Right atrium auricular region (tissue), 2 donors: ENCODE measurements around the gene SEMA4A. TPM values are rescaled to one million over a fixed set of nuclear protein-coding genes. Genes with fewer than 3 reads are reported as not detected.

ENCODE experiments used
- DNase-seq: peaks from one replicate; pipeline ENCODE4 v3.0.0-alpha.2; 2019; ENCODE audit warnings: low spot score
- H3K27ac ChIP-seq, 2 donors: fragments of 200-600 bp; sonication (generic); 1 replicate in 1 of 2; 2 replicates in 1 of 2; pipeline ENCODE4 v1.5.1; 2016 to 2019
- H3K27me3 ChIP-seq, 2 donors: fragments of 200-600 bp; sonication (generic); one replicate each; pipeline versions ENCODE4 v1.5.1 to v1.6.0; 2017 to 2019
- H3K36me3 ChIP-seq: fragments of 200-600 bp; sonication (generic); one replicate; pipeline ENCODE4 v1.5.1; 2016
- H3K4me1 ChIP-seq, 2 donors: fragments of 200-600 bp; sonication (generic); one replicate each; pipeline versions ENCODE4 v1.5.1 to v1.6.0; 2017 to 2019
- H3K4me3 ChIP-seq, 2 donors: fragments of 200-600 bp; sonication (generic); 1 replicate in 1 of 2; 2 replicates in 1 of 2; pipeline ENCODE4 v1.5.1; 2017 to 2019; ENCODE audit warnings: mild to moderate bottlenecking in 1 of 2, moderate library complexity in 1 of 2
- H3K9me3 ChIP-seq, 2 donors: fragments of 200-600 bp; sonication (generic); one replicate each; pipeline ENCODE4 v1.5.1; 2019
- CTCF ChIP-seq, 2 donors: fragments of 200-600 bp; sonication (generic); IDR thresholded peaks; one replicate each; pipeline ENCODE4 v1.5.1; 2019; ENCODE audit warnings: antibody characterized with exemption in 2 of 2
- total RNA-seq, 2 donors: library from RNA; depleted of rRNA; stranded (reverse); fragments of >200 nt; gene quantifications; one replicate each; pipeline ENCODE4 v1.1.0, GENCODE V29; 2016

Gene SEMA4A
- total RNA-seq, 2 donors from 2014 or later: 2.0 to 4.2 TPM

DNA sequence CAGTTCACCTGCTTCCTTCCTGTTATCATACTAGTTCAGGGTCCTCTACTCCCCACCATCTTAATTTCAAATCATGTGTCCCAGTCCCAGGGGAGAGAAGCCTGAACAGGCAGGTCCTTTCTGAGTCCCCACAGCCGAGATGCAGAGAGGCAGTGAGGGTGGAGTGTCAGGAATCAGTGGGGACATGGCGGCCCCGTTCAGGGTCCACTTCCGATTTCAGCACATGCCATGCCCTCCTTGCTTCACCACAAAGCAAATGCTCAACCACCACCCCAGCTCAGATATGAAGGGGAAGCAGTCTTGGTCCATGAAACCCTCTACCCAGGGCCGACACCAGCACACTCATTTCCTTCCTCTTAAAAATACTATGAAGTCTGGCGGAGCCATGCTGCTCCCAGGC lies 5.2 kb upstream of the SEMA4A start:
- Histone ChIP-seq H3K9me3 (no peaks in the 10 kb centered on the region), H3K27me3 (no peaks in the 10 kb centered on the region), H3K36me3 (no peaks in the 10 kb centered on the region), H3K4me3 (no peak overlapping the region), H3K27ac (no peak overlapping the region), H3K4me1 (peaks cover 0 to 22% of the 10 kb centered on the region in 2 donors)
- no peak for DNase-seq
- TF ChIP-seq CTCF (IDR thresholded peaks at IDR 0.05): no peak

GRCh38 chr1:156149374-156150332 lies 3.7 kb upstream of the SEMA4A start:
- H3K27me3 ChIP-seq: no peaks in the 10 kb centered on the region

GRCh38 chr1:156150333-156151011 lies 2.9 kb upstream of the SEMA4A start:
- Histone ChIP-seq H3K4me3 (no peak overlapping the region), H3K4me1 (peaks cover 0 to 19% of the 10 kb centered on the region in 2 donors), H3K27ac (no peak overlapping the region), H3K36me3 (no peaks in the 10 kb centered on the region), H3K9me3 (no peaks in the 10 kb centered on the region), H3K27me3 (no peaks in the 10 kb centered on the region)
- no peak for DNase-seq
- TF ChIP-seq CTCF (IDR thresholded peaks at IDR 0.05): no peak

More at GRCh38 chr1:156149374-156150332, 3.7 kb upstream of the SEMA4A start:
- Histone ChIP-seq H3K4me3 (no peak overlapping the region), H3K36me3 (no peaks in the 10 kb centered on the region), H3K27ac (no peak overlapping the region), H3K4me1 (peaks cover 0 to 22% of the 10 kb centered on the region in 2 donors), H3K9me3 (no peaks in the 10 kb centered on the region)
- TF ChIP-seq CTCF (IDR thresholded peaks at IDR 0.05): no peak
- no peak for DNase-seq

DNA sequence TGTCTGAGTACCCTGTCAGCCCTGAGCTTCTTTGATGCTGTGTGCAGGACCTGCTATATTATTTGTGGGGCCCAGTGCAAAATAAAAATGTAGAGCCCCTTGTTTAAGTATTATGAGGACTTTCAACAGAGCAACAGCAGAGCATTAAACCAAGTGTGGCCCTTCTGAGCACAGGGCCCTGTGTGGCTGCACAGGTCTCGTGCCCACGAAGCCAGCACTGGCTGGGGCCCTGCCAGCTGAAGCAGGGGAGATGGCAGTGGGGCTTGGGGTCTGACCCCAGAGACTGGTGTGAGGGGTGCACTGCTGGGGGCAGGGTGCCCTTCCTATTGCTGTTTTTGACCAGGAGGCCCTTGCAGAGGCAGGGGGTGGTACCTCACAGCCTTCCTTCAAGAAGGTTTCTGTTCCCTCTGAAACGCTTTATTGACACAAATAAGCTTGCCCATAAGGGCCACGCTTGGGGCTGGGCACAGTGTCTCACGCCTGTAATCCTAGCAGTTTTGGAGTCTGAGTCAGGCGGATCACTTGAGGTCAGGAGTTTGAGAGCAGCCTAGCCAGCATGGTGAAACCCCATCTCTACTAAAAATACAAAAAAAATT lies 2.2 kb upstream of the SEMA4A start:
- H3K27ac ChIP-seq: no peak overlapping the region
- H3K4me1 ChIP-seq: peaks cover 0 to 12% of the 10 kb centered on the region in 2 donors
- no peaks in the 10 kb centered on the region for H3K9me3 ChIP-seq
- H3K4me3 ChIP-seq: no peak overlapping the region
- DNase-seq: no peak
- no peak for TF ChIP-seq CTCF (IDR thresholded peaks at IDR 0.05)
- no peaks in the 10 kb centered on the region for H3K27me3 ChIP-seq
- no peaks in the 10 kb centered on the region for H3K36me3 ChIP-seq

DNA sequence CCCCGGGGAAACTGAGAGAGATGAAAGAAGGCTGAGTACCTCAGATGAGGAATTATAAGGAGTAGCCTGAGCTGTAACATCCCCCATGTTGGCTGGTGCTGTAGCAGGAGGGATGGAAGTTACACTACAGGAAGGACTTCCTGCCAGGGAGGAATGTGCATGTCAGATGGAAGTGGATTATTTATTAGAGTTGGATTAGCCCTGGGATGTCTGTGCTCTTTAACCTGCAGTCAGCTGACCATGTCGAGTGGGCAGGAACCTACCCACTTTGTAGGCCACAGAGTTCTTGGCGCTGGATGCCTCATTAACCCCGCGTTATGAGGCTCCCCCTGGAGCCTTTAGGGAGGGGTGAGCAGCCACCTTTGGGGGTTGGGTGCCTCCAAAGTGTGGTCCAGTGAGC lies 757 bp upstream of the SEMA4A start:
- no peaks in the 10 kb centered on the region for H3K36me3 ChIP-seq
- no peaks in the 10 kb centered on the region for H3K4me1 ChIP-seq
- no peak overlapping the region for H3K27ac ChIP-seq
- H3K4me3 ChIP-seq: no peak overlapping the region
- DNase-seq: no peak
- no peaks in the 10 kb centered on the region for H3K9me3 ChIP-seq
- no peak for TF ChIP-seq CTCF (IDR thresholded peaks at IDR 0.05)
- no peaks in the 10 kb centered on the region for H3K27me3 ChIP-seq
